Measurements from ENCODE around the gene OVOL2.
"Not testable (repeated sequence)": the region's sequence is repeated elsewhere in the genome, so short reads cannot be mapped to it uniquely, and the experiment has no call there.

Gene OVOL2

DNA sequence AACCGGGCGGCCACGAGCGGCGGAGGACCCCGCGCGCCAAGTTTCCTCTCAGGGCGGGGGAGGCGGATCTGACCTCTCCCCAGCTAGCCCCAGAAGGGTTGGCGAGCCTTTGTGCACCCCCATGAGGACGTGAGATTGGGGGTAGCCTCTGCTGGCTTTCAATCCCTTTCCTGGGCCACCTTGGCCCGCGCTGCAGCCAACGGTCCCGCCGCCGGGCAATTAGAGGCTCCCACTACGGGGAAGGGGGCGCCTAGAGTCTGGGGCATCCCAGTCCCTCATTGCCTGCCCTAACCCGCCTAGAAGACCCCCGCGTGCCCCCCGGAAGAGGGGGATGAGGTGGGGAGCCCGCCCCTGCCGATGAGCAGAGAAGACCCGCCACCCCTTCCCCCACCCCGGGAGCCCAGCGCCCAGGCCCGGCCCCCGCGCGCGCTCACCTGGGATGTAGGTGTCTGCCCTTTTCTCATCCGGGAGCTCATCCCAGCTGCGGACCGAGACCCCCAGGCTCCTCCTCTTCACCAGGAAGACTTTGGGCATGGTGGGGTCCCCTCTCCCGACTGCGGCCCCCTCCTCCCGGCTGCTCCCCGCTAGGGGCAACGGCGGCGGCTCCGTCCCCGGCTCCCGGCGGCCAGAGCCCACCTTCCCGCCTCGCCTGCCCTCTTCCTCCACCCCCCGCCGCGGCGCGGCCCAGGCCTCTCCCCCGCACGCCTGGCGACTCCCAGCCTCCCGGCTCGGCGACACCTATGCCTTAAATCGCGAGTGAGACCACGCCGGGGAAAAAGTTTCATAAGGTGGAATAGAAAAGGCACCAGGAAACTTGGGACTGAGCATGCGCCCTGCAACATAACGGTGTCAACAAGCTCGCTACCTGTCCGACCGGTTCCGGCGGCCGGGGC, at the start of gene OVOL2:
Gene OVOL2, minus strand, starts transcription at position 816 of the 893 bp plus-strand sequence. Its CDS starts 282 bp downstream, at position 534.
- no peak for DNase-seq

- DNase-seq, result no peak
Observed at GRCh38 chr20:18103497-18103896, 45.8 kb upstream of the OVOL2 start.

DNA sequence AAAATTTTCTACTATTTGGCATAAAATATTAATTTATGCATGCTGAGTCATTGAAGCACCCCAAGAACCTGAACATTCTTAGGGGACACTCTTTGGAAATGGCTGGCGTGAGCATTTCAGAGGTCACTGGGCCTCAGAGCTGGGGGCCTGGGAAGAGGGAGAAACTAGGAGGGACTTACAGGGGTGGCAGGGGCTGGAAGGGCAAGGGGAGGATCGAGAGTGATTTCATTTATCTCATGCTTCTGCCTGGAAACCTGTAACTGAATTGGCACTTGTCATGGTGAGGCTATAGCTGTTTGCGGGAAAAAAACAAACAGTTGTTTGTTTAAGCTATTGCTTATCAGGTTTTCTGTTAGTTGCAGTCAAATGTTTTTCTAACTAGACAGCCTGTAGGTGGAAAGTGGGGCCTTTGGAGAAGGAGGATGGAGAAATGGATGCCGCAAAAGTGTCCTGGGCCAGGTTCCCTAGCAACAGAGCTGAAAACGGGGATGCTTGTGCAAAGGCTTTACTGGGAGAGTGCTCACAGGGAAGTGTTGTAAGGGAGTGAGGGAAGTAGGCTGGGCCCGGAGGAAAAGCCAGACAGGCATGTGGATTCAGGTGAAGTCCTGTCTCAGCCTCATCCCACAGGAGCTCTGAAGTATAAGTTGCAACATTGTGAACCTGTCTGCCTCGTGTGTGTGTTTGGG, 43.6 kb upstream of the OVOL2 start:
- no peak for DNase-seq

DNA sequence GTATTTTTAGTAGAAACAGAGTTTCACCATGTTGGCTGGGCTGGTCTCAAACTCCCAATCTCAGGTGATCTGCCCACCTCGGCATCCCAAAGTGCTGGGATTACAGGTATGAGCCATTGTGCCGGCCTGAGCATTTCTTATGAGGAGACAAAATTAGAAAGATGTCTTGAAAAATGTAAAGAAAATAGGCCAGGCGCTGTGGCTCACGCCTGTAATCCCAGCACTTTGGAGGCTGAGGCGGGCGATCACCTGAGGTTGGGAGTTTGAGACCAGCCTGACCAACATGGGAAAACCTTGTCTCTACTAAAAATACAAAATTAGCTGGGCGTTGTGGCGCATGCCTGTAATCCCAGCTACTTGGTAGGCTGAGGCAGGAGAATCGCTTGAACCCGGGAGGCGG, 42.9 kb upstream of the OVOL2 start:
- DNase-seq, result not testable (repeated sequence)

DNA sequence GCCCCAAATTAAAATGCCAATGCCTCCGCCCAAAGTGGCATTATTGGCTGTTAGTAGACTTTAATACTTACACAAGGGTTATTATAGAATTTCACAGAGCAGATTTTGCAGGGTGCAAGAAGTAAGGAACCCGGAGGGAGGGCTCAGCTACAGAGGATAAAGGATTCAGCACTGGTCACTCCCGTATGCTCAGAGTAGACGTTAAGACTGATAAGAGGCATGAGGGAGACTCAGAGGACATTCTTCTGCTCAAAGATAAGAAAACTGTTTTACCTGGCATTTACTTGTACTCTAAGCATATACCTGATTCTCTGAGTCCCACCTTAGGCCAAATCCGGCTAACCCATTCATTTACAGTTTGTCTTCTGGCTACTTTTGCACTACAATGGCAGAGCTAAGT, 36.5 kb upstream of the OVOL2 start:
- no peak for DNase-seq

DNA sequence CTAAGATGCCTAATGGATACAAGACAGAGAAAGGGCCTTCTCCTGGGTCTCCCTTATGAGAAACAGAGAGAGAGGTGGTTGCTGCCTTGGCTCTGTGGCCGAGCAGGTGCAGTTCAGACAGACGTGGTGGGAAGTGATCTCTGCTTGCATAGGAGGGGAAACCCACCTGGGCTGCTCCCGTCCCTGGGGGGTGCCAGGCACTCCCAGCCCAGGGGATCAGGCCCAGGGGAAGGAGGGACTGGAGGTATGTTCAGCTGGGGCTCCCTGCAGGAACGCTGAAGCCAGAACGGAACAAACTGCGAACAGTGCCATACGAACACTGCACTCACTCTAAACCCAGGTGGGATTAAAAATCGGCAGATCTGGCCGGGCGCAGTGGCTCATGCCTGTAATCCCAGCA, 35.7 kb upstream of the OVOL2 start:
- no peak for DNase-seq

DNA sequence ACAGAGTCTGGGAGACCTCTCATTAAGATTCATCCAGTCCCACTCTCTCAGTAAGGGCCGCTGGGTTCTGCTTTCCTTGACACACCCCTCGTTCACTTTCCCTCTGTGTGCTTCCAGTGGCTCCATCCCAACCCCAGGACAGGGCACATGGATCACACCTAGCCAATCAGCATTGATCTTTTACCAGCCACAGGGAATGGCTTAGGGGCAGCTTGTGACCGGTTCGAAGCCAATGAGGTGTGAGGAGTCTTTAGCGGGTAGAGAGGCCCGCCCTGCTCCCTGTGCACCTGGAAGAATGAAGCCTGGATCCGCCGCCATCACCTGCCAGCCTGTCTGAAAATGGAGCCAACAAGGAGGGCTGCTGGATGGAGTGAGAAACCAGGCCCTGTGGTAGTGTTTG, 35.2 kb upstream of the OVOL2 start:
- DNase-seq, result no peak

DNA sequence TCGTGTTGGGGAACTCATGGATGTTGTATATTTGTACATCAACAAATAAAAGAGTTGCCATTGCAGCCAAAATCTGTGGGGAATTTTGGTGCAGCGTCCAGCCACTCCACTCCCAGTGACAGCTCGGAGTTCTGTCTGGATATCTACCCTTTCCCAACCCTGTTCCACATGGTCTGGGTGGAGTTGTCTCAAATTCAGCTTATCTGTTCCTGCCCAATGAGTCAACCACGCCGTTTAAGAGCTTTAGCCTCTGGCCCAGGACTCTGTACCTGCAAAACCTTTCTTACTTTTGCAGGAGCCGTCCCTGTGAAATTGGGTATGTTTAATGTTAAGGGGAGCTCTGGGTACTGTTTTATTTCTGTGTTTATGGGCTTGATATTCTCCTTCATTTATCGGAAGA, 33.9 kb upstream of the OVOL2 start:
- no peak for DNase-seq

GRCh38 chr20:18090477-18090876, 32.8 kb upstream of the OVOL2 start:
- DNase-seq, result no peak

DNA sequence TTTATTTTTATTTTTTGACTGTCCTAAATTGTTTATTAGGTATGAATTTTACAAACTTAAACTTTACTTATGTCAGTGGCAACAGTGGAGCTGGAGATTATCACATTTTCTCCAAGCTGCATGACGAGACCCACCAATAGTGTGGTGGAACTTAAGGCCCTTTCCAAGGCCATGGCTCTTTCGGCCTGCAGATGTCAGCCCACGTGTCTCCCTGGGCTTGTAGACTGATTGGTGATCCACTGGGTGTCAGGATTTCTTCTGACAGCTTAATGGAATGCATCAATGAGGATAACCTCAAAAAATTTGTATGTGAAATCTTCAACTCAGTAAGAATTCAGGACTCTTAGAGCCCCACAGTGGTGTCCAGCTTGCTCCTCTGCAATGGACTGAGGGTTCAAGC, 32.3 kb upstream of the OVOL2 start:
- no peak for DNase-seq

GRCh38 chr20:18088841-18089240, 31.1 kb upstream of the OVOL2 start:
- DNase-seq, result not testable (repeated sequence)

GRCh38 chr20:18088298-18088697, 30.6 kb upstream of the OVOL2 start:
- DNase-seq, result not testable (repeated sequence)

DNA sequence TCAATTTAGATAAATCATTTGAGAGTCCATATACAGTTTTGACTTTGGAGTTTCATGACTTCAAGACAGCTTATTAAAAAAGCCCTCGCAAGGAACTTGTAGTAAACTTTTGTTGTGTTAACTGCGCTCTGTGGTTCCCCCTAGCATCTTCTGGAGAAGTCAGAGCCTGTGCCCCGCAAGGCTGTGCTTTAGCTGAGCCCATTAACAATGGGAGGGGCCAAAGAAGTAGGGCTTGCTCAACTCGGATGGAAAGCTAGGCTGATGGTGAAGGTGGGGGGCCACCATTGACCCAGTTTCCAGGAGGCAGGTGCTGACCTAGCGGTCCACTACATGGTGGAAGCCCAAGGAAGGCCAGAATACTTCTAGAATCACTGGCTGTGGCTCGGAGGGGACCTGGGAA, 29.3 kb upstream of the OVOL2 start:
- DNase-seq, result no peak

GRCh38 chr20:18080836-18081235, 23.1 kb upstream of the OVOL2 start:
- DNase-seq, result not testable (repeated sequence)

DNA sequence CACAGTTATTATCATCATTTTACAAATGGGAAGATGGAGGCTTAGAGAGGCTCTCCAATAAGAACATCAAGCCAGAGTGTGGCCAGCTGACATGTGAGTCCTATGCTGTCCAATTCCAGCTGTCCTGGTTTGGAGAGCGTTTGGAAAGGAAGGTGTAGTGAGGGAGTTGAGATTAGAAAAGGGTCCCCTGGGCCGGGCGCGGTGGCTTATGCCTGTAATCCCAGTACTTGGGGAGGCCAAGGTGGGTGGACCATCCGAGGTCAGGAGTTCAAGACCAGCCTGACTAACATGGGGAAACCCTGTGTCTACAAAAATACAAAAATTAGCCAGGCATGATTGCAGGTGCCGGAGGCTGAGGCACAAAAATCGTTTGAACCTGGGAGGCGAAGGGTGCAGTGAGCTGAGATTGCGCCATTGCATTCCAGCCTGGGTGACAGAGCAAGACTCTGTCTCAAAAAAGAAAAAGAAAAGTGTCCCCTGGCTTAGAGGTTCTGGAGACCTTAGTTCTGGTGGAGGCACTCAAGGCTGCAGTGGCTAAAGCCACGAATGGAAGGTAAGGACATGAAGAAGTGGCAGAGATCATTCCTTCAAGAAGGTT, 22.1 kb upstream of the OVOL2 start:
- no peak for DNase-seq

DNA sequence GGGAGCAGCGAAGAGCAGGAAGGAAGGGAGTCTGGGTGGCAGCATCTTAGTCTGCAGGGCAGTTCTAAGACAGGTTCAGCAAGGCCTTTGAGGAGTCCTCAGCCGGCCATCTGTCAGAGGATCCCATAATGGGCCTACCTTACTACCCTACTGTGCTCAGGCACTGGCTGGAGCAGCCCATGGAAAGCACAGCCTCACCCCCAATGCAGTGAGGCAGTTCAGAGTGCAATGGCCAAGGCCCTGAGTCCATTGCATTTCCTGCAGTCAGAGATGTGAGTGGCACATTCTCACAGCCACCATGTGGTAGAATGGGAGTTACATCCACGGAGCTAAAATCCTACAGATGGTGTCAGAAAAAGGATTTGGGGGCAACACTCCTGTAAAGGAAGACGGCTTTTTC, 19.4 kb upstream of the OVOL2 start:
- DNase-seq, result no peak

- no peak for DNase-seq
Observed at GRCh38 chr20:18072532-18072931, 14.8 kb upstream of the OVOL2 start.

DNA sequence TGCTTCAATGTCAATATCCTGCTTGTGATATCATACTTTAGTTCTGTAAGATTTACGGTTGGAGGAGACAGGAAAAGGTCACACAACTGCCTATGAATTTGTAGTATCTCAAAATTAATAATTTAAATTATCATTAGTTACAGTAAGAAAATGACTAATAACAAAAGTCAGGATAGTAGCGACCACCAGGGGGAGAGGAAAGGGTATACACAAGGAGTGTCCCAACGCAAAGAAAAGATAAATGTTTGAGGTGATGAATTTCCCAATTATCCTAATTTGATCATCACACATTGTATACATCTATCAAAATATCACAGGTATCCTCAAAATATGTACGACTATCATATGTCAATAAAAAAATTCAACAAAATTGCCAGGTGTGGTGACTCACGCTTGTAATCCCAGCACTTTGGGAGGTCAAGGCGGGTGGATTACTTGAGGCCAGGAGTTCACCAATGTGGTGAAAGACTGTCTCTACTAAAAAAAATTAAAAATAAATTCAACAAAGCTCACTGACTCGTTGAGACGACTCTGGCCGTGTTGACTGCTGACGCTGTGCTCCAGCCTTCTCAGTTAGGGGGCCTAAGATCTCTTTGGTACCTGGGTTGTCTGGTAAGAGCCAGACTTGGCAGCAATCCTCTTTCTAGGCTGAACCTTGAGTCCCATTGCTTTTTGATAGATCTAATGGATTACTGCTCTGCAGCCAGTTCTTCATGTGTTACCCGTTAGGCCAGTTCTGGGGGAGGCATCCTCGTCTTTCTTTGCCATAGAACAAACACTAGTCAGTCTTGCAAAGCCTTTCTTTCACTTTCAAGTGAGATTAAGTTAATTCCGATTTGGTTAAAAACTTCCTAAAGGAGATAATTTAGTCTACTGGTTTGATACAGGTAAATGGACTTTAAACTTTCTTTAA, 9.0 kb upstream of the OVOL2 start:
- DNase-seq, result no peak

GRCh38 chr20:18063676-18064075, 6.0 kb upstream of the OVOL2 start:
- no peak for DNase-seq

- DNase-seq, result no peak
Observed at GRCh38 chr20:18059603-18060002, 1.9 kb upstream of the OVOL2 start.

- no peak for DNase-seq
Observed at GRCh38 chr20:18058661-18059467, 1.1 kb upstream of the OVOL2 start.

DNA sequence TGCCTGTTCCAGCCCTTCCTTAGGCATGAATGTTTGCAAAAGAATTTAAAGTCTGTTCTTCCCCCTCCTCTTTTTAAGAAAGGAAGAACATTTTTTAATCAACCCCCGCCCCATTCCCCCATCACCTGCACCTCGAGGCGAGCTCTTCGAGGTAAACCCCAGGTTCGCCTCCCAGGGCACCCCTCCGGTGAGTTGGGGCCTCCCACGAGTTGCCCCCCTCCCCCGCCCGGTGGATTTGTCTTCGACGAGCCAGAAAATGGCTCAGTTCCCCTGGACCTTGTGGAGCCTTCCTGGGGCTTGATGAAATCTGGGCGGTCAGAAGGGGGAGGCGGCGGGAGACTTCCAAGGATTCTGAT, 256 bp upstream of the OVOL2 start:
- DNase-seq, result no peak
